B cell (primary cell): ENCODE measurements around the gene MGMT. TPM values are rescaled to one million over a fixed set of nuclear protein-coding genes. Genes with fewer than 3 reads are reported as not detected.

Source experiments
- ATAC-seq: fragments of 200-7000 bp; cut with Tn5 transposase; one replicate; pipeline ENCODE4 v1.10.0; 2021; ENCODE audit warnings: low read depth, mild to moderate bottlenecking, moderate number of reproducible peaks, moderate library complexity
- CTCF ChIA-PET: fragments of 350-600 bp; sonication (Branson Sonifier 250); formaldehyde crosslinking; loops from one replicate; lab custom pipeline; 2021; ENCODE audit warnings: antibody characterized with exemption, inconsistent platforms; lab: Charles Lee
- POLR2A ChIA-PET: fragments of 350-600 bp; sonication (Branson Sonifier 250); formaldehyde crosslinking; loops from one replicate; lab custom pipeline; 2021; ENCODE audit warnings: antibody characterized with exemption; lab: Charles Lee
- DNase-seq: peaks from one replicate; pipeline ENCODE4 v3.0.0; 2013
- H2AFZ ChIP-seq: 2 replicates; pipeline ENCODE4 v1.6.1; 2012; ENCODE audit warnings: mild to moderate bottlenecking, low read depth, low read length; ENCODE audit not compliant: insufficient read depth, poor library complexity, severe bottlenecking
- H3K27ac ChIP-seq, 2 donors: 1 replicate in 1 of 2; 2 replicates in 1 of 2; pipeline ENCODE4 v1.5.1; 2012 to 2013; ENCODE audit warnings: low read length in 2 of 2, mild to moderate bottlenecking in 2 of 2, moderate library complexity in 1 of 2
- H3K27me3 ChIP-seq, 4 experiments: fragments of 200-600 bp in 1 of 4; sonication (generic) in 1 of 4; replicated peaks in 1 of 4; 1 replicate in 2 of 4; 2 replicates in 2 of 4; pipeline versions ENCODE4 v1.6.1 to v1.7.0; 2013 to 2016; ENCODE audit warnings: low read length in 3 of 4, mild to moderate bottlenecking in 2 of 4, mixed read lengths in 1 of 4, moderate library complexity in 1 of 4; ENCODE audit not compliant: insufficient read depth in 4 of 4, control insufficient read depth in 3 of 4; ENCODE audit errors: control extremely low read depth in 1 of 4
- H3K36me3 ChIP-seq, 2 experiments: replicated peaks in 1 of 2; 1 replicate in 1 of 2; 2 replicates in 1 of 2; pipeline versions ENCODE4 v1.6.1 to v1.7.1; 2013; ENCODE audit warnings: low read length in 1 of 2; ENCODE audit not compliant: insufficient read depth in 2 of 2, control insufficient read depth in 1 of 2; ENCODE audit errors: control extremely low read depth in 1 of 2, extremely low read depth in 1 of 2
- H3K4me1 ChIP-seq, 2 donors: fragments of 200-600 bp in 1 of 2; sonication (generic) in 1 of 2; 1 replicate in 1 of 2; 2 replicates in 1 of 2; pipeline versions ENCODE4 v1.5.1 to v1.6.1; 2013 to 2017; ENCODE audit warnings: low read length in 2 of 2; ENCODE audit not compliant: control insufficient read depth in 2 of 2, insufficient read depth in 2 of 2
- H3K4me2 ChIP-seq: replicated peaks from 2 replicates; pipeline ENCODE3; 2012; ENCODE audit warnings: mild to moderate bottlenecking, low read depth, low read length; ENCODE audit not compliant: poor library complexity, severe bottlenecking
- H3K4me3 ChIP-seq, 5 experiments: fragments of 200-600 bp in 1 of 5; sonication (generic) in 1 of 5; 1 replicate in 3 of 5; 2 replicates in 2 of 5; pipeline versions ENCODE4 v1.5.1 to v1.7.0; 2011 to 2016; ENCODE audit warnings: low read length in 4 of 5, mild to moderate bottlenecking in 4 of 5, low read depth in 2 of 5, control low read depth in 1 of 5, moderate library complexity in 1 of 5; ENCODE audit not compliant: insufficient read depth in 1 of 5; ENCODE audit errors: control extremely low read depth in 1 of 5, extremely low read depth in 1 of 5
- H3K79me2 ChIP-seq: fragments of 200-600 bp; sonication (generic); one replicate; pipeline ENCODE4 v1.6.0; 2016; ENCODE audit warnings: low read length; ENCODE audit not compliant: control insufficient read depth, insufficient read depth
- H3K9ac ChIP-seq: fragments of 200-600 bp; sonication (generic); 2 replicates; pipeline ENCODE4 v1.6.1; 2017; ENCODE audit warnings: mild to moderate bottlenecking, low read length, moderate library complexity
- H3K9me3 ChIP-seq, 3 donors: one replicate each; pipeline versions ENCODE4 v1.6.1 to v1.7.1; 2013; ENCODE audit warnings: low read length in 2 of 3; ENCODE audit not compliant: control insufficient read depth in 2 of 3, insufficient read depth in 1 of 3; ENCODE audit errors: control extremely low read depth in 1 of 3
- H4K20me1 ChIP-seq: 2 replicates; pipeline ENCODE4 v1.6.0; 2012; ENCODE audit warnings: mild to moderate bottlenecking, low read length; ENCODE audit not compliant: insufficient read depth, control insufficient read depth, poor library complexity, severe bottlenecking
- H3K27ac Mint-ChIP-seq: one replicate; pipeline ENCODE4 v1.8.0; 2021; ENCODE audit warnings: mixed read lengths
- H3K27me3 Mint-ChIP-seq: one replicate; pipeline ENCODE4 v1.8.0; 2021; ENCODE audit warnings: mixed read lengths
- H3K4me1 Mint-ChIP-seq: one replicate; pipeline ENCODE4 v1.8.0; 2021; ENCODE audit warnings: mixed read lengths
- H3K4me3 Mint-ChIP-seq: one replicate; pipeline ENCODE4 v1.8.0; 2021; ENCODE audit warnings: mixed read lengths
- H3K9me3 Mint-ChIP-seq: one replicate; pipeline ENCODE4 v1.8.0; 2022; ENCODE audit warnings: mixed read lengths; ENCODE audit not compliant: insufficient read depth
- CTCF ChIP-seq: fragments of 200-600 bp; IDR thresholded peaks from one replicate; pipeline ENCODE4 v1.8.0; 2022; ENCODE audit warnings: antibody characterized with exemption, mild to moderate bottlenecking
- EZH2 ChIP-seq: IDR thresholded peaks from 2 replicates; pipeline ENCODE4 v1.6.1; 2012; ENCODE audit warnings: borderline replicate concordance, low read depth, mild to moderate bottlenecking, moderate library complexity, low read length; ENCODE audit not compliant: insufficient read depth, poor library complexity, severe bottlenecking
- WGBS: methylation state at CpG from one replicate; pipeline ENCODE4 v1.1.5; 2013; ENCODE audit warnings: missing lambda C conversion rate; ENCODE audit not compliant: insufficient coverage; 5-methylcytosine and 5-hydroxymethylcytosine counted together
- intact Hi-C: fragments of 100-400 bp; cut with micrococcal nuclease; formaldehyde crosslinking; loops from one replicate; pipeline ENCODE4 v1.10.0; 2022
- polyA plus RNA-seq: library from polyadenylated mRNA; depleted of rRNA; stranded (reverse); fragments of >200 nt; gene quantifications from 2 replicates; pipeline ENCODE4 v1.2.3, GENCODE V29; 2012
- total RNA-seq, 2 donors: library from RNA; stranded (reverse); fragments of 120-200 nt in 1 of 2; gene quantifications; 1 replicate in 1 of 2; 2 replicates in 1 of 2; pipeline versions ENCODE4 v1.2.3 to v1.2.4, GENCODE V29; 2013 to 2022

MGMT gene
- total and polyA plus RNA-seq, 2 donors (not counting 1 experiment from before 2014, with no cell fraction given), result 16.6 to 87.7 TPM

DNA sequence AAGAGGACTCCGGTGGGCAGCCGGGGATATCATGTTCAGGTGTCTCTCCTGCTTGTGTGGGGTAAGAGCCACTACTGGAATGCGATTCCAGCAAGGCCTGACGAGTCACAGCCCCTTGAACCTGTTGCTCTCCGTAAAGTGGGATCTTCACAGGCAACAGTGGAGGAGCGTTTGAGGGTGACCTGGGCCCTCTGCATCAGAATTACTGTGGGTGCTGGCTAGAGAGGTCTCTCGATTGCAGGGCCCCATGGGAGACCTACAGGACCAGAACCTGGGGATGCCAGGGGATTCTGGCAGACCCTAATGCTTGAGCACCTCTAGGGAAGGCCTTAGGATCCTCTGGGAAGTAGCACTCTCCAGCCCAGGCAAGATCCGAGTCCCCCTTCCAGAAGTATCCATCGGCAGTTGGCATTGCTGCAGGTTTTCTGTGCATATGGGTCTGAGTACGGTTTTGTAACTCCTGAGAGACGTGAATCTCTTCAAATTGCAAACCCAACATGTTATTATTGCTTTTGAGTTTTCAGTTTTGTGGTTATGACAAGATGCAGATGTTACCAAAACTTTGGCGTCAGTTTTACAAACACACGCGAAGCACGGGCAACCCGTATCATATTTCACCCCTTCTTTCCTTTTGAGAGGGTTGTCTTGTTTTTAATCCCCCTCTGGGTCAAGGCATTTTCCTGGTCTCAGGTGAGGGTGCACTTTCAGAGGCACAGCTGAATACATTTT lies 4.6 kb downstream of the MGMT start:
- Mint-ChIP-seq H3K4me3 (no peak overlapping the region), H3K9me3 (no peaks in the 10 kb centered on the region), H3K27me3 (no peaks in the 10 kb centered on the region), H3K27ac (peak overlapping the region; percentile 55), H3K4me1 (peaks cover 61% of the 10 kb centered on the region)
- Histone ChIP-seq H3K27ac (peak overlapping the region in 1 of 2 donors; percentile 23), H3K27me3 (no peaks in the 10 kb centered on the region), H3K4me3 (no peak overlapping the region), H3K4me1 (peaks cover 34 to 42% of the 10 kb centered on the region in 2 donors), H3K79me2 (peaks cover 44% of the 10 kb centered on the region), H2AFZ (no peak overlapping the region), H4K20me1 (peaks cover 29% of the 10 kb centered on the region), H3K9me3 (peaks cover 0 to 4% (median 0%) of the 10 kb centered on the region in 3 donors), H3K36me3 (peaks cover 1 to 3% of the 10 kb centered on the region in 2 experiments), H3K4me2 (no peak overlapping the region), H3K9ac (no peak overlapping the region)
- ATAC-seq (no peak), DNase-seq (no peak)
- ChIA-PET CTCF (no interaction called here), POLR2A (no interaction called here)
- intact Hi-C loops, result no loop called here
- TF ChIP-seq EZH2 (no peak), CTCF (no peak)
- WGBS, result 97% methylated on average over 8 of the region's 16 CpGs
